SK-N-SH treated with all-trans-retinoic acid at 6 μM for 48 hours (cell line): Measurements from ENCODE around the gene RAD54L2.

Experiments used
- ATAC-seq: fragments of 200-7000 bp; cut with Tn5 transposase; 3 replicates; pipeline ENCODE4 v1.9.1; 2020; ENCODE audit warnings: mild to moderate bottlenecking, moderate library complexity
- ARNTL ChIP-seq: fragments of 450-650 bp; formaldehyde crosslinking; IDR thresholded peaks from 2 replicates; pipeline ENCODE4 v1.5.0; 2020; ENCODE audit warnings: low read depth, mild to moderate bottlenecking, moderate library complexity, borderline replicate concordance
- BACH2 ChIP-seq: fragments of 250-450 bp; sonication (Bioruptor Pico); IDR thresholded peaks from 2 replicates; pipeline ENCODE4 v1.9.0; 2021; ENCODE audit warnings: mild to moderate bottlenecking, borderline replicate concordance
- CREB5 ChIP-seq: fragments of 250-450 bp; sonication (Bioruptor Pico); IDR thresholded peaks from 2 replicates; pipeline ENCODE4 v1.5.1; 2020; ENCODE audit warnings: low read depth, mild to moderate bottlenecking, moderate library complexity
- CSDC2 ChIP-seq: fragments of 250-450 bp; sonication (Bioruptor Pico); IDR thresholded peaks from 2 replicates; pipeline ENCODE4 v1.5.0; 2020; ENCODE audit warnings: mild to moderate bottlenecking, moderate library complexity
- CSRNP3 ChIP-seq: fragments of 250-450 bp; sonication (Bioruptor Pico); IDR thresholded peaks from 2 replicates; pipeline ENCODE4 v1.5.1; 2021; ENCODE audit warnings: mild to moderate bottlenecking, moderate library complexity
- ESRRG ChIP-seq: fragments of 250-450 bp; sonication (Bioruptor Pico); IDR thresholded peaks from 2 replicates; pipeline ENCODE4 v1.6.1; 2021; ENCODE audit warnings: mild to moderate bottlenecking
- GLIS3 ChIP-seq: fragments of 250-450 bp; sonication (Bioruptor Pico); IDR thresholded peaks from 2 replicates; pipeline ENCODE4 v1.5.0; 2020; ENCODE audit warnings: mild to moderate bottlenecking, moderate library complexity
- ISL1 ChIP-seq: fragments of 250-450 bp; sonication (Bioruptor Pico); IDR thresholded peaks from 2 replicates; pipeline ENCODE4 v2.1.2; 2022; ENCODE audit warnings: mild to moderate bottlenecking, moderate library complexity
- OSR1 ChIP-seq: fragments of 250-450 bp; sonication (Bioruptor Pico); IDR thresholded peaks from 2 replicates; pipeline ENCODE4 v1.8.0; 2022; ENCODE audit warnings: moderate library complexity, mild to moderate bottlenecking, inconsistent platforms
- PATZ1 ChIP-seq: fragments of 250-450 bp; sonication (Bioruptor Pico); IDR thresholded peaks from 2 replicates; pipeline ENCODE4 v1.8.0; 2020; ENCODE audit warnings: mild to moderate bottlenecking, moderate library complexity, borderline replicate concordance
- POU6F1 ChIP-seq: fragments of 250-450 bp; sonication (Bioruptor Pico); IDR thresholded peaks from 2 replicates; pipeline ENCODE4 v1.8.0; 2021; ENCODE audit warnings: low read depth, mild to moderate bottlenecking, moderate library complexity, borderline replicate concordance
- PPARA ChIP-seq: fragments of 250-450 bp; sonication (Bioruptor Pico); IDR thresholded peaks from 2 replicates; pipeline ENCODE4 v1.5.0; 2020; ENCODE audit warnings: mild to moderate bottlenecking, borderline replicate concordance
- RARB ChIP-seq: fragments of 250-450 bp; sonication (Bioruptor Pico); IDR thresholded peaks from 2 replicates; pipeline ENCODE4 v1.8.0; 2021; ENCODE audit warnings: mild to moderate bottlenecking, moderate library complexity
- SNAI2 ChIP-seq: fragments of 250-450 bp; sonication (Bioruptor Pico); IDR thresholded peaks from 2 replicates; pipeline ENCODE4 v1.5.0; 2020; ENCODE audit warnings: mild to moderate bottlenecking, moderate library complexity
- TCF4 ChIP-seq: fragments of 250-450 bp; sonication (Bioruptor Pico); IDR thresholded peaks from 2 replicates; pipeline ENCODE4 v1.8.0; 2021; ENCODE audit warnings: mild to moderate bottlenecking, moderate library complexity, borderline replicate concordance
- TOX ChIP-seq: fragments of 250-450 bp; sonication (Bioruptor Pico); IDR thresholded peaks from 2 replicates; pipeline ENCODE4 v1.8.0; 2021; ENCODE audit warnings: mild to moderate bottlenecking, moderate library complexity, borderline replicate concordance
- TSHZ2 ChIP-seq: fragments of 250-450 bp; sonication (Bioruptor Pico); IDR thresholded peaks from 2 replicates; pipeline ENCODE4 v1.5.0; 2020; ENCODE audit warnings: mild to moderate bottlenecking, moderate library complexity
- ZC3H10 ChIP-seq: fragments of 250-450 bp; sonication (Bioruptor Pico); IDR thresholded peaks from 2 replicates; pipeline ENCODE4 v1.5.1; 2021; ENCODE audit warnings: mild to moderate bottlenecking, moderate library complexity
- ZFP3 ChIP-seq: fragments of 250-450 bp; sonication (Bioruptor Pico); IDR thresholded peaks from 2 replicates; pipeline ENCODE4 v1.5.0; 2020; ENCODE audit warnings: mild to moderate bottlenecking, moderate library complexity
- ZFP30 ChIP-seq: fragments of 450-650 bp; formaldehyde crosslinking; IDR thresholded peaks from 2 replicates; pipeline ENCODE4 v1.5.0; 2022; ENCODE audit warnings: mild to moderate bottlenecking, moderate library complexity
- ZNF565 ChIP-seq: fragments of 450-650 bp; formaldehyde crosslinking; conservative IDR thresholded peaks from 2 replicates; pipeline ENCODE4 v1.5.0; 2020; ENCODE audit warnings: low read depth, mild to moderate bottlenecking, moderate library complexity
- ZNF70 ChIP-seq: fragments of 450-650 bp; formaldehyde crosslinking; IDR thresholded peaks from 2 replicates; pipeline ENCODE4 v1.5.0; 2020; ENCODE audit warnings: mild to moderate bottlenecking, moderate library complexity
- ZNF8 ChIP-seq: fragments of 450-650 bp; formaldehyde crosslinking; IDR thresholded peaks from 2 replicates; pipeline ENCODE4 v1.5.0; 2020; ENCODE audit warnings: mild to moderate bottlenecking, moderate library complexity

RAD54L2 gene

GRCh38 chr3:51550080-51550819 lies 11.7 kb downstream of the RAD54L2 start:
- no peak for TF ChIP-seq ZNF70
- no peak for TF ChIP-seq CSRNP3 (CRISPR knock-in tag)
- no peak for TF ChIP-seq ARNTL (CRISPR knock-in tag)
- no peak for TF ChIP-seq POU6F1 (CRISPR knock-in tag)
- TF ChIP-seq CSDC2 (CRISPR knock-in tag), result no peak
- no peak for TF ChIP-seq GLIS3 (CRISPR knock-in tag)
- no peak for TF ChIP-seq RARB (CRISPR knock-in tag)
- TF ChIP-seq ZNF8 (CRISPR knock-in tag), result no peak
- no peak for TF ChIP-seq TSHZ2
- no peak for TF ChIP-seq ZC3H10 (CRISPR knock-in tag)
- TF ChIP-seq ZFP3 (CRISPR knock-in tag), result no peak
- no peak for TF ChIP-seq BACH2 (CRISPR knock-in tag)
- TF ChIP-seq TOX, result no peak
- TF ChIP-seq SNAI2 (CRISPR knock-in tag), result no peak
- TF ChIP-seq PATZ1 (CRISPR knock-in tag), result no peak
- no peak for TF ChIP-seq TCF4 (CRISPR knock-in tag)
- TF ChIP-seq, all 23 proteins: peak for 0
- no peak for ATAC-seq

GRCh38 chr3:51557993-51558392 lies 19.5 kb downstream of the RAD54L2 start:
- no peak for TF ChIP-seq ARNTL (CRISPR knock-in tag)
- TF ChIP-seq ZFP3 (CRISPR knock-in tag), result no peak
- TF ChIP-seq OSR1 (CRISPR knock-in tag), result no peak
- no peak for TF ChIP-seq RARB (CRISPR knock-in tag)
- no peak for ATAC-seq

GRCh38 chr3:51559411-51559888 lies 20.9 kb downstream of the RAD54L2 start:
- peak; percentile 91 for ATAC-seq
- no peak for TF ChIP-seq ESRRG (CRISPR knock-in tag)
- TF ChIP-seq PPARA (CRISPR knock-in tag), result no peak
- no peak for TF ChIP-seq CSDC2 (CRISPR knock-in tag)
- TF ChIP-seq ISL1, result peak; percentile 86
- TF ChIP-seq ZFP30 (CRISPR knock-in tag), result no peak
- no peak for TF ChIP-seq ZC3H10 (CRISPR knock-in tag)
- TF ChIP-seq ZFP3 (CRISPR knock-in tag), result no peak
- TF ChIP-seq ARNTL (CRISPR knock-in tag), result no peak
- 0 out of 2 replicates have a peak, but pooled peaks have one; percentile 26 for TF ChIP-seq SNAI2 (CRISPR knock-in tag)
- TF ChIP-seq TOX, result no peak
- TF ChIP-seq OSR1 (CRISPR knock-in tag), result no peak
- TF ChIP-seq CREB5 (CRISPR knock-in tag), result no peak
- no peak for TF ChIP-seq BACH2 (CRISPR knock-in tag)
- no peak for TF ChIP-seq PATZ1 (CRISPR knock-in tag)
- TF ChIP-seq ZNF565 (CRISPR knock-in tag), result no peak
